ENCODE results near the gene FMNL2. TPM values are rescaled to one million over a fixed set of nuclear protein-coding genes. Genes with fewer than 3 reads are reported as not detected.

The FMNL2 gene
- total and polyA plus RNA-seq, 2 experiments from 2014 or later, result 5.1 to 11.7 TPM

DNA sequence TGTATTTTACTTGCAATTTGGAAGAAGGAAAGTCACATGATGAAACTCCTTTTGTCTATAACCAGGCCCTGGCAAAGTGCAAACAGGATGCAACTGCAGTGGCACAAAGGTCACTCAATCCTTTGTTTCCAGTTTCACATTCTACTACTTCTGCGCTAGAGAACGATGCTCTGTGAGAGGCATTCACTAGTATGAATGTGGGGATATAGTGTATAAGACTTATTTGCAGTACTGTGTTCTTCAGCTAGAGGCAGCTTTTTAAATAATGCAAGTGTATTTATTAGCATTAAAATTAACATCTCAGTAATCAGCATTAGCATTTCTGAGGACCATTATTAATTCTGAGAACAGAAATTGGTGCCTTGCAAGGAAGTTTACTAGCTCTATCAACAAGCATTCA is 313.4 kb downstream of the FMNL2 start:
- TF ChIP-seq CTCF (IDR thresholded peaks at IDR 0.05; ENCODE audit: low read depth, low read length), result peak; percentile 19
- peak in 1 of 2 donors; percentile 29 for DNase-seq (ENCODE audit: low read depth in 1 of 2, low spot score in 1 of 2)
- H3K27ac ChIP-seq, result peak overlapping the region; percentile 34
- H3K36me3 ChIP-seq, result peaks cover 11% of the 10 kb centered on the region
- H3K4me1 ChIP-seq (ENCODE audit: low read depth), result no peaks in the 10 kb centered on the region
- no peaks in the 10 kb centered on the region for H3K27me3 ChIP-seq
- H3K9me3 ChIP-seq (ENCODE audit: low read depth), result no peaks in the 10 kb centered on the region
- H3K4me3 ChIP-seq, result no peak overlapping the region

DNA sequence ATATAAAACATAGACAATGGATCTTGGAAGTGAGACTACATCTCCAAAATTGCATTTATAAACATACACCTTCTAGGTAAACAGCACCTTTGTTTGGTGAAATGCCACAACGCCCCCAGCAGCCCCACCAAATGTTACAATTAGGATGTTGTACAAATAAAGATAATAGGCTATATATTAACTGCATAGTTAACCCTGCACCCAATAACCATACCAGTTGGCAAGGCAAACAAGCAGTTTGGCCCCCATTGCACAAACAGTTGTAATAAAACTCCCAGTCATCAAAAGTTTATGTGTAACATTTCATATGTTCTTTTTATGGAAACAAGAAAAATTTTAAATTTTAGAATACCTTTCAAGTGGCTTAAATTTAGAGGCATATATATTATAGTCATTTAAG is 315.0 kb downstream of the FMNL2 start:
- TF ChIP-seq CTCF (IDR thresholded peaks at IDR 0.05; ENCODE audit: low read depth, low read length), result no peak
- no peak for DNase-seq (ENCODE audit: low read depth in 1 of 2, low spot score in 1 of 2)

DNA sequence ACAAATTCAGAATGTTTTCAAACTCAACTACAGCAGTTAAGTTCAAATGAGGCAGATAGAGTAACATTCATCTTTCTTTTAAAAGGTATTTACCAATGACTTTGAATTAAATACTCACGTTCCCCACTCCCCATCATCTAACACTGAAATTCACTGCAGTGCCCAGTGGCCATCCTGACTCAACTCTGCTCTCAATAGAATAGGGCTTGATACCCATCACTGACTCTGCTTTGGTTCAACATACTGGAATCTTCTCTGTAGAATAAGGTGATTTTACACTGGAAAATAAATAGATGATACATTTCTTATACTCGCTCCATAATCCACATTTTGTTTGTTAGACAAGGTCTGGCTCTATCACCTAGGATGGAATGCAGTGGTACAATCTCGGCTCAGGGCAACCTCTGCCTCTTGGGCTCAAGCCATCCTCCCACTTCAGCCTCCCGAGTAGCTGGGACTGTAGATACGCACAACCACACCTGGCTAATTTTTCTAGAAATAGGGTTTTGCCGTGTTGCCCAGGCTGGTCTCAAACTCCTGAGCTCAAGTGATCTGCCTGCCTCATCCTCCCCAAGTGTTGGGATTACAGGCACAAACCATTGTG is 315.9 kb downstream of the FMNL2 start:
- Histone ChIP-seq H3K36me3 (peaks cover 25% of the 10 kb centered on the region), H3K4me3 (no peak overlapping the region), H3K27ac (no peak overlapping the region), H3K4me1 (ENCODE audit: low read depth) (no peaks in the 10 kb centered on the region), H3K9me3 (ENCODE audit: low read depth) (no peaks in the 10 kb centered on the region), H3K27me3 (no peaks in the 10 kb centered on the region)
- TF ChIP-seq CTCF (IDR thresholded peaks at IDR 0.05; ENCODE audit: low read depth, low read length), result no peak
- DNase-seq (ENCODE audit: low read depth in 1 of 2, low spot score in 1 of 2), result no peak

More for the DNA sequence above, 315.0 kb downstream of the FMNL2 start:
- Histone ChIP-seq H3K9me3 (ENCODE audit: low read depth) (no peaks in the 10 kb centered on the region), H3K4me3 (no peak overlapping the region), H3K4me1 (ENCODE audit: low read depth) (no peaks in the 10 kb centered on the region), H3K36me3 (peaks cover 20% of the 10 kb centered on the region), H3K27me3 (no peaks in the 10 kb centered on the region), H3K27ac (no peak overlapping the region)

- peaks cover 29% of the 10 kb centered on the region for H3K36me3 ChIP-seq
- H3K9me3 ChIP-seq (ENCODE audit: low read depth), result no peaks in the 10 kb centered on the region
- H3K27me3 ChIP-seq, result no peaks in the 10 kb centered on the region
- H3K27ac ChIP-seq, result peak overlapping the region; percentile 6
- no peaks in the 10 kb centered on the region for H3K4me1 ChIP-seq (ENCODE audit: low read depth)
- DNase-seq (ENCODE audit: low read depth in 1 of 2, low spot score in 1 of 2), result no peak
- no peak overlapping the region for H3K4me3 ChIP-seq
- no peak for TF ChIP-seq CTCF (IDR thresholded peaks at IDR 0.05; ENCODE audit: low read depth, low read length)
These were observed 316.9 kb downstream of the FMNL2 start for GRCh38 chr2:152651834-152652233.

DNA sequence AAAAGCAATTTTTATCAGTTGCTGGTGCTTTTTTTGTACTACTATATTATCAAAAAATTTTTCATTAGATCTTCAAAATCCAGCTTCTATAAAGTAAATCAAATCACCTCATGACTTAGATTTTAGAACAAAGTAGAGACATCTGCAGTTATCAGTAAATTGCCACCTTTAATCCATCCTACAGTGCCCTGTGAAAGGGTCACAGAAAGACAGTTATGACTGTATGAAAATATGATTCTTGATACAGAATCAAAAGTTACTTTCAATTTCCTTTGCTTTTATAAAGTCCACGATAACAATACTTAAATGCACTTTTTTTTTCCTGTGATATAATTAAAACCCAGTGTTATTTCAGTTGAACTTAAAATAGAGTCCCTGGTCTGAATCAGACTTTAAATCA is 320.9 kb downstream of the FMNL2 start:
- Histone ChIP-seq H3K9me3 (ENCODE audit: low read depth) (no peaks in the 10 kb centered on the region), H3K4me3 (no peak overlapping the region), H3K4me1 (ENCODE audit: low read depth) (no peaks in the 10 kb centered on the region), H3K27ac (no peak overlapping the region), H3K27me3 (no peaks in the 10 kb centered on the region), H3K36me3 (peaks cover 57% of the 10 kb centered on the region)
- no peak for DNase-seq (ENCODE audit: low read depth in 1 of 2, low spot score in 1 of 2)
- TF ChIP-seq CTCF (IDR thresholded peaks at IDR 0.05; ENCODE audit: low read depth, low read length), result no peak

Measured in cardiac muscle cell (in vitro differentiated cells and primary cell).